ENCODE measurements around the gene GPSM3.
A peak's percentile ranks its signal among the peaks of the same experiment; 100 is the strongest.

Gene GPSM3

GRCh38 chr6:32216285-32216684 is 23.8 kb upstream of the GPSM3 start:
- Histone ChIP-seq H3K36me3 (ENCODE audit: control insufficient read depth in 2 of 2, insufficient read depth in 1 of 2, low read length in 2 of 2) (no peaks in the 10 kb centered on the region), H3K4me3 (ENCODE audit: low read depth, low read length) (no peak overlapping the region), H3K27ac (ENCODE audit: extremely low read depth, low read depth, low read length) (no peak overlapping the region), H3K4me1 (ENCODE audit: control insufficient read depth, insufficient read depth, low read length) (no peaks in the 10 kb centered on the region), H3K9me3 (ENCODE audit: control insufficient read depth, insufficient read depth, low read depth, low read length) (no peaks in the 10 kb centered on the region)
- POLR2A ChIA-PET: no interaction called here
- CTCF ChIA-PET: no interaction called here
- TF ChIP-seq SCRT2 (tag by site-specific recombination; IDR thresholded peaks at IDR 0.05) (peak; percentile 80), ZNF707 (tag by site-specific recombination; IDR thresholded peaks at IDR 0.05) (no peak), ZEB2 (tag by site-specific recombination; IDR thresholded peaks at IDR 0.05) (no peak)

GRCh38 chr6:32215617-32216016 is 23.2 kb upstream of the GPSM3 start:
- Histone ChIP-seq H3K4me1 (ENCODE audit: control insufficient read depth, insufficient read depth, low read length) (no peaks in the 10 kb centered on the region), H3K27ac (ENCODE audit: extremely low read depth, low read depth, low read length) (no peak overlapping the region), H3K4me3 (ENCODE audit: low read depth, low read length) (no peak overlapping the region), H3K36me3 (ENCODE audit: control insufficient read depth in 2 of 2, insufficient read depth in 1 of 2, low read length in 2 of 2) (no peaks in the 10 kb centered on the region), H3K9me3 (ENCODE audit: control insufficient read depth, insufficient read depth, low read depth, low read length) (no peaks in the 10 kb centered on the region)
- TF ChIP-seq ZNF311 (tag by site-specific recombination; IDR thresholded peaks at IDR 0.05; ENCODE audit: borderline replicate concordance): no peak
- TF ChIP-seq ZNF366 (tag by site-specific recombination; conservative IDR thresholded peaks at IDR 0.05): peak; percentile 56
- TF ChIP-seq ZBTB21 (tag by site-specific recombination; IDR thresholded peaks at IDR 0.05): no peak
- no peak for TF ChIP-seq PRDM1 (tag by site-specific recombination; IDR thresholded peaks at IDR 0.05)
- TF ChIP-seq ZNF292 (tag by site-specific recombination; IDR thresholded peaks at IDR 0.05; ENCODE audit: borderline replicate concordance, low read depth): no peak
- TF ChIP-seq ZNF658 (tag by site-specific recombination; IDR thresholded peaks at IDR 0.05): no peak
- TF ChIP-seq KLF10 (tag by site-specific recombination; IDR thresholded peaks at IDR 0.05): no peak
- TF ChIP-seq ZNF473 (tag by site-specific recombination; IDR thresholded peaks at IDR 0.05): no peak
- POLR2A ChIA-PET: interaction anchor here (0.6 to 1.2 kb wide), 2 partner anchors 13 to 186 kb away, joined by 3 to 4 read pairs; no protein-coding TSS in a partner anchor
- CTCF ChIA-PET: interaction anchor here (0.7 to 1.6 kb wide), 2 partner anchors 11 to 97 kb away, joined by 3 to 4 read pairs; no protein-coding TSS in a partner anchor

- POLR2A ChIA-PET: interaction anchor here (0.6 kb wide), 1 partner anchor 237 kb away, joined by 4 read pairs; no protein-coding TSS in a partner anchor
- Histone ChIP-seq H3K4me3 (ENCODE audit: low read depth, low read length) (no peak overlapping the region), H3K9me3 (ENCODE audit: control insufficient read depth, insufficient read depth, low read depth, low read length) (no peaks in the 10 kb centered on the region), H3K36me3 (ENCODE audit: control insufficient read depth in 2 of 2, insufficient read depth in 1 of 2, low read length in 2 of 2) (no peaks in the 10 kb centered on the region), H3K27ac (ENCODE audit: extremely low read depth, low read depth, low read length) (no peak overlapping the region), H3K4me1 (ENCODE audit: control insufficient read depth, insufficient read depth, low read length) (no peaks in the 10 kb centered on the region)
- CTCF ChIA-PET: interaction anchor here (0.6 to 1.6 kb wide), 6 partner anchors 16 to 624 kb away, joined by 3 to 5 read pairs (median 4); partner anchors contain the start of genes LY6G5C and TAP2
- no peak for TF ChIP-seq MZF1 (tag by site-specific recombination; IDR thresholded peaks at IDR 0.05; ENCODE audit: borderline replicate concordance)
- no peak for TF ChIP-seq MEIS1 (CRISPR knock-in tag; IDR thresholded peaks at IDR 0.05; ENCODE audit: borderline replicate concordance)
- no peak for TF ChIP-seq ZNF580 (tag by site-specific recombination; IDR thresholded peaks at IDR 0.05)
These were observed 21.7 kb upstream of the GPSM3 start for GRCh38 chr6:32214126-32214525.

GRCh38 chr6:32213649-32214048 is 21.2 kb upstream of the GPSM3 start:
- TF ChIP-seq ZNF169 (tag by site-specific recombination; IDR thresholded peaks at IDR 0.05) (no peak), SCRT2 (tag by site-specific recombination; IDR thresholded peaks at IDR 0.05) (peak; percentile 77), SCRT1 (tag by site-specific recombination; IDR thresholded peaks at IDR 0.05; ENCODE audit: borderline replicate concordance) (peak; percentile 67)
- no peak overlapping the region for H3K4me3 ChIP-seq (ENCODE audit: low read depth, low read length)
- H3K9me3 ChIP-seq (ENCODE audit: control insufficient read depth, insufficient read depth, low read depth, low read length): no peaks in the 10 kb centered on the region
- POLR2A ChIA-PET: interaction anchor here (0.6 kb wide), 1 partner anchor 236 kb away, joined by 4 read pairs; no protein-coding TSS in a partner anchor
- H3K36me3 ChIP-seq (ENCODE audit: control insufficient read depth in 2 of 2, insufficient read depth in 1 of 2, low read length in 2 of 2): no peaks in the 10 kb centered on the region
- CTCF ChIA-PET: interaction anchor here (0.6 to 1.4 kb wide), 5 partner anchors 27 to 625 kb away, joined by 3 to 5 read pairs (median 4); partner anchors contain the start of gene TAP2
- no peaks in the 10 kb centered on the region for H3K4me1 ChIP-seq (ENCODE audit: control insufficient read depth, insufficient read depth, low read length)
- no peak overlapping the region for H3K27ac ChIP-seq (ENCODE audit: extremely low read depth, low read depth, low read length)
